ENCODE results near the gene ARHGAP10.

ARHGAP10 gene

DNA sequence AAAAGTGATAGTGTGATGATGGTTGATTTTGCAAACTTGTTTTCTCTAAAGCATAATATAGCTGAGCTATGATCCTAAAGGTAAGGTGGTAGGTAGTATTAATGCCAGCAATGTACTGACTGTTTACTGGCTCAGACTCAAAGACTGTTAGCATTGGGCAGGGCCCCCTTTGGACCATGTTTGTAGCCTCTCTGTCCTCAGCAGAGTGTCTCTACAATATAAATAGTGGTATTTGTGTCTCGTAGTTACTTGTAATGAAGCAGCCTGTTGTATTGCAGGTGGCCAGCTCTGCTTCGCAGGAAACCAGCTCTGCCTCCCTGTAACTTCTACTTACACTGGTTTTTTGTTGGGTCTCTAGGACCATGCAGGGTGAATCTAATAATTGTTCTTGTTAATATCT is 70.5 kb downstream of the ARHGAP10 start:
- no peaks in the 10 kb centered on the region for H4K20me1 ChIP-seq (ENCODE audit: control insufficient read depth, insufficient read depth, low read depth, low read length)
- no peak overlapping the region for H3K27ac ChIP-seq (ENCODE audit: low read depth, low read length)
- H3K9me3 ChIP-seq (ENCODE audit: control insufficient read depth, insufficient read depth, low read length) = no peaks in the 10 kb centered on the region
- H3K79me2 ChIP-seq (ENCODE audit: control insufficient read depth, low read length) = no peaks in the 10 kb centered on the region
- H3F3A ChIP-seq (ENCODE audit: control insufficient read depth, insufficient read depth) = no peaks in the 10 kb centered on the region
- no peaks in the 10 kb centered on the region for H3K36me3 ChIP-seq (ENCODE audit: control insufficient read depth, low read length)
- TF ChIP-seq, protein P1, sequence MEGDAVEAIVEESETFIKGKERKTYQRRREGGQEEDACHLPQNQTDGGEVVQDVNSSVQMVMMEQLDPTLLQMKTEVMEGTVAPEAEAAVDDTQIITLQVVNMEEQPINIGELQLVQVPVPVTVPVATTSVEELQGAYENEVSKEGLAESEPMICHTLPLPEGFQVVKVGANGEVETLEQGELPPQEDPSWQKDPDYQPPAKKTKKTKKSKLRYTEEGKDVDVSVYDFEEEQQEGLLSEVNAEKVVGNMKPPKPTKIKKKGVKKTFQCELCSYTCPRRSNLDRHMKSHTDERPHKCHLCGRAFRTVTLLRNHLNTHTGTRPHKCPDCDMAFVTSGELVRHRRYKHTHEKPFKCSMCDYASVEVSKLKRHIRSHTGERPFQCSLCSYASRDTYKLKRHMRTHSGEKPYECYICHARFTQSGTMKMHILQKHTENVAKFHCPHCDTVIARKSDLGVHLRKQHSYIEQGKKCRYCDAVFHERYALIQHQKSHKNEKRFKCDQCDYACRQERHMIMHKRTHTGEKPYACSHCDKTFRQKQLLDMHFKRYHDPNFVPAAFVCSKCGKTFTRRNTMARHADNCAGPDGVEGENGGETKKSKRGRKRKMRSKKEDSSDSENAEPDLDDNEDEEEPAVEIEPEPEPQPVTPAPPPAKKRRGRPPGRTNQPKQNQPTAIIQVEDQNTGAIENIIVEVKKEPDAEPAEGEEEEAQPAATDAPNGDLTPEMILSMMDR (IDR thresholded peaks at IDR 0.05; ENCODE audit: low read depth, low read length, poor library complexity, severe bottlenecking) = no peak
- no peak for TF ChIP-seq EZH2phosphoT487 (IDR thresholded peaks at IDR 0.05; ENCODE audit: borderline replicate concordance, low read length)
- no peaks in the 10 kb centered on the region for H3K4me1 ChIP-seq (ENCODE audit: control insufficient read depth, low read length)
- H3K9me2 ChIP-seq (replicated peaks; ENCODE audit: control insufficient read depth, low read length) = no peaks in the 10 kb centered on the region
- no peak overlapping the region for H3K4me2 ChIP-seq (ENCODE audit: low read length)
- 0 out of 2 replicates have a peak, but pooled peaks cover 3% of the 10 kb centered on the region for H3K27me3 ChIP-seq (ENCODE audit: control insufficient read depth, low read length)
- no peak overlapping the region for H3K4me3 ChIP-seq (ENCODE audit: low read length)

DNA sequence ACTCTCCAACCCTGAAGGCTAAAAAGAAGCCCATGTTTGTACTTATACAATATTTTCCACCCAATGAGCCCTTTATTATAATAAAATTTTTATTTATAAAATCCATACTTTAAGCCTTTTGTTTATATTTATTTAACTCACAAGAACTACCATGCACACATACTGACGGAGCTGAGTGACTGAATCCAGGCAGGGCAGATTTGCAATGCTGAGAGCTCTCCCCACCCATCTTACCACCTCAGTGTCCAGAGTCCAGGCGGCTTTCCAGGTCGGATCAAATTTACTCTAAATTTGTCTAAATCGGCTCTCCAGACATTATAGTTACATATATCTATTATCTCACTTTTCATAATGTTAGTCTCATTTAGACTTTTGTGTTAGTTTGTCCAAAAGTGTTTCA is 74.1 kb downstream of the ARHGAP10 start:
- no peaks in the 10 kb centered on the region for H3K79me2 ChIP-seq (ENCODE audit: control insufficient read depth, low read length)

DNA sequence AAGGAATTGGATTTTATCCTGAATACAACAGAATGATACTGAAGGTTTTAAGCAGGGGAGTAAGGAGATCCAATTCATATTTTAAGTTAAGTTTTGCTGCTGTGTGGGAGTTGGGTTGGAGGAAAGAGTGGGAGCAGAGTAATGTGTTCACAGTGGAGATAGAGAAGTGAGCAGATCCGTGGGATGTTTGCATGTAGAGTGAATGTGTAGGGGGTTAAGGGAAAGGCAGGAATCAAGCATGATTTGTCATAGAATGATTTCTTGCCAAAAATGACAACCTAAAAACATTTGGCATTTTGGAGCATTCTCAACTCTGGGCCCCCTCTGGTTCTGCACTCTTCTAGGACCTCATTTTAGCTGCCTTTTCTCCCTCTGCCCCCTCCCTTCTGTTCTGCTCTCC is 76.6 kb downstream of the ARHGAP10 start:
- no peak overlapping the region for H3K4me2 ChIP-seq (ENCODE audit: low read length)
- TF ChIP-seq, protein P1 (IDR thresholded peaks at IDR 0.05; ENCODE audit: low read depth, low read length, poor library complexity, severe bottlenecking) = no peak
- TF ChIP-seq EZH2phosphoT487 (IDR thresholded peaks at IDR 0.05; ENCODE audit: borderline replicate concordance, low read length) = no peak
- H3K79me2 ChIP-seq (ENCODE audit: control insufficient read depth, low read length) = no peaks in the 10 kb centered on the region
- no peaks in the 10 kb centered on the region for H3K9me3 ChIP-seq (ENCODE audit: control insufficient read depth, insufficient read depth, low read length)
- no peaks in the 10 kb centered on the region for H4K20me1 ChIP-seq (ENCODE audit: control insufficient read depth, insufficient read depth, low read depth, low read length)
- no peak overlapping the region for H3K27ac ChIP-seq (ENCODE audit: low read depth, low read length)
- peaks cover 11% of the 10 kb centered on the region for H3K4me1 ChIP-seq (ENCODE audit: control insufficient read depth, low read length)
- H3F3A ChIP-seq (ENCODE audit: control insufficient read depth, insufficient read depth) = no peaks in the 10 kb centered on the region
- H3K36me3 ChIP-seq (ENCODE audit: control insufficient read depth, low read length) = no peaks in the 10 kb centered on the region
- H3K27me3 ChIP-seq (ENCODE audit: control insufficient read depth, low read length) = no peaks in the 10 kb centered on the region
- no peak overlapping the region for H3K4me3 ChIP-seq (ENCODE audit: low read length)
- H3K9me2 ChIP-seq (replicated peaks; ENCODE audit: control insufficient read depth, low read length) = no peaks in the 10 kb centered on the region

More for the DNA sequence above, 74.1 kb downstream of the ARHGAP10 start:
- Histone ChIP-seq H3K36me3 (ENCODE audit: control insufficient read depth, low read length) (no peaks in the 10 kb centered on the region), H3K9me3 (ENCODE audit: control insufficient read depth, insufficient read depth, low read length) (no peaks in the 10 kb centered on the region), H3K4me2 (ENCODE audit: low read length) (no peak overlapping the region), H3F3A (ENCODE audit: control insufficient read depth, insufficient read depth) (no peaks in the 10 kb centered on the region), H4K20me1 (ENCODE audit: control insufficient read depth, insufficient read depth, low read depth, low read length) (no peaks in the 10 kb centered on the region), H3K27me3 (ENCODE audit: control insufficient read depth, low read length) (no peaks in the 10 kb centered on the region), H3K4me1 (ENCODE audit: control insufficient read depth, low read length) (peaks cover 11% of the 10 kb centered on the region), H3K27ac (ENCODE audit: low read depth, low read length) (no peak overlapping the region), H3K9me2 (replicated peaks; ENCODE audit: control insufficient read depth, low read length) (no peaks in the 10 kb centered on the region), H3K4me3 (ENCODE audit: low read length) (no peak overlapping the region)
- no peak for TF ChIP-seq EZH2phosphoT487 (IDR thresholded peaks at IDR 0.05; ENCODE audit: borderline replicate concordance, low read length)
- TF ChIP-seq, protein P1 (IDR thresholded peaks at IDR 0.05; ENCODE audit: low read depth, low read length, poor library complexity, severe bottlenecking) = no peak
